Activated B cell treated with CpG ODN at 0.5 μM for 24 hours (primary cell): ENCODE measurements around the gene TRIM26. TPM values are rescaled to one million over a fixed set of nuclear protein-coding genes. Genes with fewer than 3 reads are reported as not detected.
A peak's percentile ranks its signal among the peaks of the same experiment; 100 is the strongest.

Source experiments
- ATAC-seq: fragments of 200-7000 bp; cut with Tn5 transposase; one replicate; pipeline ENCODE4 v1.10.0; 2021; ENCODE audit warnings: low read depth, mild to moderate bottlenecking, moderate library complexity
- CTCF ChIA-PET: fragments of 350-600 bp; sonication (Branson Sonifier 250); formaldehyde crosslinking; loops from one replicate; lab custom pipeline; 2021; ENCODE audit warnings: antibody characterized with exemption; lab: Charles Lee
- POLR2A ChIA-PET: fragments of 350-600 bp; sonication (Branson Sonifier 250); formaldehyde crosslinking; loops from one replicate; lab custom pipeline; 2021; ENCODE audit warnings: antibody characterized with exemption; lab: Charles Lee
- DNase-seq: peaks from one replicate; pipeline ENCODE4 v3.0.0; 2022
- H3K27ac Mint-ChIP-seq: one replicate; pipeline ENCODE4 v1.8.0; 2020; ENCODE audit warnings: mixed read lengths
- H3K27me3 Mint-ChIP-seq: one replicate; pipeline ENCODE4 v1.8.0; 2021; ENCODE audit warnings: mixed read lengths
- H3K36me3 Mint-ChIP-seq: one replicate; pipeline ENCODE4 v1.8.0; 2021; ENCODE audit warnings: low read depth, mixed read lengths
- H3K4me1 Mint-ChIP-seq: one replicate; pipeline ENCODE4 v1.8.0; 2021; ENCODE audit warnings: mixed read lengths
- H3K4me3 Mint-ChIP-seq: one replicate; pipeline ENCODE4 v1.8.0; 2020; ENCODE audit warnings: mild to moderate bottlenecking, mixed read lengths
- H3K9me3 Mint-ChIP-seq: one replicate; pipeline ENCODE4 v1.8.0; 2020; ENCODE audit warnings: mixed read lengths
- CTCF ChIP-seq: fragments of 200-600 bp; IDR thresholded peaks from one replicate; pipeline ENCODE4 v1.8.0; 2022; ENCODE audit warnings: antibody characterized with exemption, mild to moderate bottlenecking
- intact Hi-C: fragments of 100-400 bp; cut with micrococcal nuclease; formaldehyde crosslinking; loops from one replicate; pipeline ENCODE4 v1.15.1; 2024
- total RNA-seq: library from RNA; stranded (reverse); gene quantifications from 2 replicates; pipeline ENCODE4 v1.2.3, GENCODE V29; 2022

TRIM26 gene
- total RNA-seq, 1 donor from 2014 or later = 75.7 TPM

- intact Hi-C loops = no loop called here
- no peak overlapping the region for H3K27ac Mint-ChIP-seq
- ChIA-PET POLR2A (no interaction called here), CTCF (no interaction called here)
- no peaks in the 10 kb centered on the region for H3K9me3 Mint-ChIP-seq
- H3K4me3 Mint-ChIP-seq = no peak overlapping the region
- no peaks in the 10 kb centered on the region for H3K4me1 Mint-ChIP-seq
- no peak for TF ChIP-seq CTCF
- ATAC-seq = no peak
- peaks cover 15% of the 10 kb centered on the region for H3K27me3 Mint-ChIP-seq
- DNase-seq = no peak
- H3K36me3 Mint-ChIP-seq = no peaks in the 10 kb centered on the region
Measured at GRCh38 chr6:30244560-30244959, 31.4 kb upstream of the TRIM26 start.

GRCh38 chr6:30238178-30238795 lies 25.1 kb upstream of the TRIM26 start:
- Mint-ChIP-seq H3K9me3 (no peaks in the 10 kb centered on the region), H3K4me1 (no peaks in the 10 kb centered on the region), H3K27me3 (peaks cover 25% of the 10 kb centered on the region), H3K27ac (no peak overlapping the region), H3K36me3 (no peaks in the 10 kb centered on the region), H3K4me3 (no peak overlapping the region)
- intact Hi-C loops = loop anchor here (1.0 to 5.0 kb wide), 2 partner anchors 119 to 159 kb away; no protein-coding TSS in a partner anchor
- no peak for DNase-seq
- ATAC-seq = peak; percentile 61
- no peak for TF ChIP-seq CTCF
- CTCF ChIA-PET = interaction anchor here (1.0 to 3.2 kb wide), 7 partner anchors 19 to 162 kb away, joined by 3 to 23 read pairs (median 5); partner anchors contain the start of gene TRIM39
- POLR2A ChIA-PET = interaction anchor here (0.5 kb wide), 1 partner anchor 377 kb away, joined by 9 read pairs; no protein-coding TSS in a partner anchor

GRCh38 chr6:30234356-30234755 lies 21.1 kb upstream of the TRIM26 start:
- no peak for DNase-seq
- Mint-ChIP-seq H3K36me3 (no peaks in the 10 kb centered on the region), H3K4me3 (no peak overlapping the region), H3K9me3 (no peaks in the 10 kb centered on the region), H3K27me3 (peaks cover 17% of the 10 kb centered on the region), H3K27ac (no peak overlapping the region), H3K4me1 (no peaks in the 10 kb centered on the region)
- ATAC-seq = no peak
- ChIA-PET POLR2A (no interaction called here), CTCF (interaction anchor here (0.6 kb wide), 1 partner anchor 92 kb away, joined by 3 read pairs; no protein-coding TSS in a partner anchor)
- no peak for TF ChIP-seq CTCF
- intact Hi-C loops = no loop called here

- H3K36me3 Mint-ChIP-seq = no peaks in the 10 kb centered on the region
- no peak for ATAC-seq
- ChIA-PET CTCF (interaction anchor here (0.9 kb wide), 1 partner anchor 17 kb away, joined by 3 read pairs; no protein-coding TSS in a partner anchor), POLR2A (interaction anchor here (0.9 kb wide), 1 partner anchor 21 kb away, joined by 3 read pairs; no protein-coding TSS in a partner anchor)
- H3K27ac Mint-ChIP-seq = no peak overlapping the region
- no peaks in the 10 kb centered on the region for H3K4me1 Mint-ChIP-seq
- H3K4me3 Mint-ChIP-seq = no peak overlapping the region
- peaks cover 4% of the 10 kb centered on the region for H3K27me3 Mint-ChIP-seq
- TF ChIP-seq CTCF = no peak
- DNase-seq = no peak
- H3K9me3 Mint-ChIP-seq = no peaks in the 10 kb centered on the region
- intact Hi-C loops = no loop called here
Measured at GRCh38 chr6:30231067-30231466, 17.9 kb upstream of the TRIM26 start.

GRCh38 chr6:30227763-30228487 lies 14.7 kb upstream of the TRIM26 start:
- H3K4me3 Mint-ChIP-seq = no peak overlapping the region
- peaks cover 10% of the 10 kb centered on the region for H3K27me3 Mint-ChIP-seq
- peaks cover 5% of the 10 kb centered on the region for H3K36me3 Mint-ChIP-seq
- ATAC-seq (no peak), DNase-seq (no peak)
- H3K9me3 Mint-ChIP-seq = peaks cover 5% of the 10 kb centered on the region
- intact Hi-C loops = no loop called here
- H3K4me1 Mint-ChIP-seq = no peaks in the 10 kb centered on the region
- ChIA-PET CTCF (interaction anchor here (2.5 kb wide), 1 partner anchor 9 kb away, joined by 12 read pairs; no protein-coding TSS in a partner anchor), POLR2A (no interaction called here)
- no peak for TF ChIP-seq CTCF
- no peak overlapping the region for H3K27ac Mint-ChIP-seq
